Measurements from ENCODE around the gene CFAP92.

Gene CFAP92

DNA sequence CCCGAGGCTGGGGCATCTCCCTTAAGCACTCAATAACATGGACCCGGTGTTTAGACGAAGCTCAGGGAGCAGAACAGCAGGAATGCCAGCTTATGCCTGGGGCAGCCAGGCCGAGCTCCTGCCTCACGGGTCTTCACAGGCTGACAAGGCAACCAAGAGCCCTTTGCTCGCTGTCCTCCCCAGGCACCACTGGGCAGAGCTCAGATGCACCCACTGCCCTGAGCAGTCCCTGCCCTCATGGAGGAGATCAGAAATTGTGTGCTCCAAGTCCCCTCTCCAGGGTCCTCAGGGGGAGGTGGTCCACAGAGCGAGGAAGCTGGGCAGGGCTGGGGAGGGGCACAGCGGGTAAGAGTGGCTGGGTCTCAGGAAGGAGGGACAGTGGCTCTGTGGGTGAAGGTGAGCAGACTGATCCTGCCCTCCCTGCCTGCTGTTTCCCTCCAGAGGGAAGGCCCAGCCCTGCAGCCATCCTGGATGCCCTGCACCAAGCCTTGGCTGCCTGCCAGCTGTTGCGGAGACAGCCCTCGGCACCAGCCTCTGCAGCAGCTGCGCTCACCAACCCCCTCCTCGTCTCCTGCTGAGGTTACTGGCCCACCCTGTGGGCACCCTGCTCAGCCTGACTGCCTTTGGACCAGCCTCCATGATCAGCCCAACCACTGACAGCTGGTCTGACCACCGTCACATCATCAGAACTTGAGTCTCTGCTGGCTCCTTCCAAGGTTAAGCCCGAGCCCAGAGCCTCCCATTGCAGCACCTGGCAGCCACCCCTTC, 45.6 kb upstream of the CFAP92 start:
- no peak for TF ChIP-seq TAF1 (IDR thresholded peaks at IDR 0.05; ENCODE audit: borderline replicate concordance, insufficient read depth, low read length)
- no peak for TF ChIP-seq POLR2AphosphoS5 (IDR thresholded peaks at IDR 0.05; ENCODE audit: low read depth, low read length)
- TF ChIP-seq, protein P1, sequence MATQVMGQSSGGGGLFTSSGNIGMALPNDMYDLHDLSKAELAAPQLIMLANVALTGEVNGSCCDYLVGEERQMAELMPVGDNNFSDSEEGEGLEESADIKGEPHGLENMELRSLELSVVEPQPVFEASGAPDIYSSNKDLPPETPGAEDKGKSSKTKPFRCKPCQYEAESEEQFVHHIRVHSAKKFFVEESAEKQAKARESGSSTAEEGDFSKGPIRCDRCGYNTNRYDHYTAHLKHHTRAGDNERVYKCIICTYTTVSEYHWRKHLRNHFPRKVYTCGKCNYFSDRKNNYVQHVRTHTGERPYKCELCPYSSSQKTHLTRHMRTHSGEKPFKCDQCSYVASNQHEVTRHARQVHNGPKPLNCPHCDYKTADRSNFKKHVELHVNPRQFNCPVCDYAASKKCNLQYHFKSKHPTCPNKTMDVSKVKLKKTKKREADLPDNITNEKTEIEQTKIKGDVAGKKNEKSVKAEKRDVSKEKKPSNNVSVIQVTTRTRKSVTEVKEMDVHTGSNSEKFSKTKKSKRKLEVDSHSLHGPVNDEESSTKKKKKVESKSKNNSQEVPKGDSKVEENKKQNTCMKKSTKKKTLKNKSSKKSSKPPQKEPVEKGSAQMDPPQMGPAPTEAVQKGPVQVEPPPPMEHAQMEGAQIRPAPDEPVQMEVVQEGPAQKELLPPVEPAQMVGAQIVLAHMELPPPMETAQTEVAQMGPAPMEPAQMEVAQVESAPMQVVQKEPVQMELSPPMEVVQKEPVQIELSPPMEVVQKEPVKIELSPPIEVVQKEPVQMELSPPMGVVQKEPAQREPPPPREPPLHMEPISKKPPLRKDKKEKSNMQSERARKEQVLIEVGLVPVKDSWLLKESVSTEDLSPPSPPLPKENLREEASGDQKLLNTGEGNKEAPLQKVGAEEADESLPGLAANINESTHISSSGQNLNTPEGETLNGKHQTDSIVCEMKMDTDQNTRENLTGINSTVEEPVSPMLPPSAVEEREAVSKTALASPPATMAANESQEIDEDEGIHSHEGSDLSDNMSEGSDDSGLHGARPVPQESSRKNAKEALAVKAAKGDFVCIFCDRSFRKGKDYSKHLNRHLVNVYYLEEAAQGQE (IDR thresholded peaks at IDR 0.05; ENCODE audit: insufficient read depth in 1 of 2, low read depth in 2 of 2, low read length in 2 of 2): no peak
- TF ChIP-seq FOXP2 (optimal IDR thresholded peaks at IDR 0.05; ENCODE audit: borderline replicate concordance, extremely low read depth, extremely low read length, insufficient read depth): no peak
- no peak for TF ChIP-seq SIN3A (IDR thresholded peaks at IDR 0.05; ENCODE audit: borderline replicate concordance, insufficient read depth, low read length)

DNA sequence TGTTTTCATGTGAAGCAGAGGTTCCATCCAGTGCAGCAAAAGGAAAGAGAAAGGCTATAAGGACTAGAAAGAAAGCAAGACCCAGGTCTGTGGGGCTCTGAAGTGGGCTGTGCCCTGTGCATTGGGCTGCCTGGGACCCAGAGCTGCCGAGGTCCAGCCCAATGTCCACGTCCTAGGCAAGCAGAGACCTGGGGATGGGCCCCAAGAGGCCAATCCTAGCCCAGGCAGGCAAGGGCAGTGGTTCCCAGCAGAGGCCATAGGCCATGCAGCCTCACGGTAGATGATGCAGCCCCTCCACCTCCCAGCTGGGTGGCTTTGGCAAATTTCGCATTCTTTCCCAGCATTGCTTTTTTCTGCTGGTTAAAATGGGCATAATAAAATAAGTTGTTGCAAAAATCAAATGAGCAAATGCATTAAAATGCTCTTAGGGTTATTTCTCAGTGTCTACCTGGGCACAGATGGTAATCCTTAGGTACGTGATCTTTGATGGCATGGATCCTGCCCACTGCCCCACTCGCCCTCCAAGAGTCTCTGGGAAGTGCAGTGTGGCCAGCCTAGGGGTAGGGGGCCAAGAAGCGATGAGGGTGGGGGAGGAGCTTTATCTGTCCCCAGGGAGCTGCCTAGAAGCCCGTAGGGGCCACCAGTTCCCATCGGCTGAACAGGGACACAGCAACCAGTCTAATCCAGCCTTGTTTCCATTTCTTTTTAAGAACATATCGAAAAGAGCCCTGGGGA, 44.4 kb upstream of the CFAP92 start:
- TF ChIP-seq TAF1 (IDR thresholded peaks at IDR 0.05; ENCODE audit: borderline replicate concordance, insufficient read depth, low read length): no peak
- no peak for TF ChIP-seq POLR2AphosphoS5 (IDR thresholded peaks at IDR 0.05; ENCODE audit: low read depth, low read length)
- TF ChIP-seq, protein P1 (IDR thresholded peaks at IDR 0.05; ENCODE audit: insufficient read depth in 1 of 2, low read depth in 2 of 2, low read length in 2 of 2): no peak
- TF ChIP-seq SIN3A (IDR thresholded peaks at IDR 0.05; ENCODE audit: borderline replicate concordance, insufficient read depth, low read length): no peak
- TF ChIP-seq FOXP2 (optimal IDR thresholded peaks at IDR 0.05; ENCODE audit: borderline replicate concordance, extremely low read depth, extremely low read length, insufficient read depth): no peak

DNA sequence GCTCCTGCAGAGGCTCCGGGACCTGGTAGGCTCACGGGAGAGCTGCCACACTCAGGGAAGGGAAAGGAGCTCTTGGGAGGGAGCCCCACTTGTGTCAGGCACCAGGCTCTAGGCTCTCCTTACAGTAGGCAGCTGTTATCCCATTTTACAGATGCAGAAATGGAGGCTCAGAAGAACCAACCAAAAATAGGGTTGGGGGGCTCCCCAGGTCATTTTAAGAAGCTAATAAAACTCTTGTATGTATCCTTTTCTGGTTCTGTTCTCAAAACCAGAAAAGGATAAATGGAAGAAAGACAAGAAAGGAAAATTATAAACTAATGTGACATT, 43.2 kb upstream of the CFAP92 start:
- TF ChIP-seq FOXP2 (optimal IDR thresholded peaks at IDR 0.05; ENCODE audit: borderline replicate concordance, extremely low read depth, extremely low read length, insufficient read depth): no peak

DNA sequence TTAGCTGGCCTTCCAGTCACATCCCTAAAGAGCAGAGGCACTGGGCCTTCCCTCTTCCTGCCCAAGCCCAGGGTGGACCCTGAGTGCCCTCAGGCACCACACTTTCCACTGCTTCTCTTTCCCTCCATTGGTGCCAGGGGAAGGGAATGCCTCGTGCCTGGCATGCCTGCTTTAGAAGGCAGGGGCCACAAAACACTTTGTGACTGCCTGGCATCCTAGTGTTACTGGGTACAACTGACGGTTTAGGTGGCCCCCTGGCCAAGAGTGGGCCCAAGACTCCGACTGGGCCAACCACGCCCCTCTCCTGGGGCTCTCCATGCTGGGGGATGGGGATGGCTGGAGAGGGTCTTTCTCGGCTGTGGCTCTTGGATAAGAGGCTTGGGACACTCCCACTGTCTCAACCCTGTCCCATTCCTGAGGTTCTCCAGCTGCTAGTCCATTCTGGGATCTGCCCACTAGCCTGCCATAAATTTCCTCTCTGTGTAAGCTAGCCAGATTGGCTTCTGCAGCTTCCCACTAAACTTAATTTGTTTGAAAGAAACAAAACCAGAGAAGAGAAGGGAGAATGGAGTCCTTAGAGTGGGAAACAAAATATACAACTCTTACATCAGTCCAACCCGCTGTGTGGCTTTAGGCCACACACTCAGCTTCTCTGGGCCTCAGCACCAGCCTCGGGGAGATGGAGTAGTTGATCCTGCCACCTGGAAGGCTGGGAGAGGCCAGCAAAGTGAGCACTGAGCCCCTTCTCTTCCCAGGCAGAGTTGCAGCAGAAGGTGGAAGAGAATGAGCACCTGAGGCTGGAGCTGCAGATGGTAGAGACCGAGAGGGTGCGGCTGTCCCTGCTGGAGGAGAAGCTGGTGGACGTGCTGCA, 42.6 kb upstream of the CFAP92 start:
- TF ChIP-seq SIN3A (IDR thresholded peaks at IDR 0.05; ENCODE audit: borderline replicate concordance, insufficient read depth, low read length) (no peak), POLR2AphosphoS5 (IDR thresholded peaks at IDR 0.05; ENCODE audit: low read depth, low read length) (no peak), FOXP2 (optimal IDR thresholded peaks at IDR 0.05; ENCODE audit: borderline replicate concordance, extremely low read depth, extremely low read length, insufficient read depth) (no peak)

DNA sequence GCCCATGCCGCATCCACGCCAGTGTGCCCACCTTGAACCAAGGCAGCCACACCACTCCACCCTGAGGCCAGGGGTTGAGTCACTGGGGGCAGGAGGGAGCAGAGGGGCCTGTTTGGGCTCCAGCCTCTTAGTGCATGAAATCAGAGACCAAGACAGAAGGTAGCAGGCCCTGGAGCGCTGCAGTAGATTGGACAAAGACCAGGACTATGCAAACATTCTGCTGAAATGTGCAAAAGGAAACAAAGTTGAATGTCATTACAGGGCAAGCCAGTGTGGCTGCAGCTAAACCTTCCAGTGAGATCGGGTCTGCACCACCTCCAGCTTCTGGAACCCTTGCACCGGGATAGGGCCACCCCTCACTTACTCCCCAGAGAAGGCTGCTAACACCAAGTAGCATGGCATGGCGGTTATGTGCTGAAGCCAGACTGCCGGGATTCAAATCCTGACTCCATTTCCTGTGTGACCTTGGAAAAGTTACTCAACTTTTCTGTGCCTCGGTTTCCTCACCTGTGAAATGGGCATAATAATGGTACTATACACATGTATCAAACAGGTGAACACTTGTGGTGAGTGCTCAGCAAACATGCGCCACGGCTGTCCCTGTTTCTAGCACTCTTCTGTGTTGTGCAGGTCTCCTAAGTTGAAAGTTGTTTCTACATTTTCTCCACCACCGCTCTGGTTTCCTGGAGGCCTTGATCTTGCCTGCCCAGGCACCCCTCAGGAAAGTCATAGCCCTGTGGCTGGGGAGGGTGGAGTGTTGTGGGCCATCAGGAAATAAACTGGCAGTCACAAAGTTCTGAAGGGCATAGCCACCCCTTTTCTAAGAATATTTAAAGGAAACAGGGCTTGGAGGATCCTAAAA, 41.7 kb upstream of the CFAP92 start:
- TF ChIP-seq POLR2AphosphoS5 (IDR thresholded peaks at IDR 0.05; ENCODE audit: low read depth, low read length) (no peak), FOXP2 (optimal IDR thresholded peaks at IDR 0.05; ENCODE audit: borderline replicate concordance, extremely low read depth, extremely low read length, insufficient read depth) (no peak), SIN3A (IDR thresholded peaks at IDR 0.05; ENCODE audit: borderline replicate concordance, insufficient read depth, low read length) (no peak), TAF1 (IDR thresholded peaks at IDR 0.05; ENCODE audit: borderline replicate concordance, insufficient read depth, low read length) (no peak)
- TF ChIP-seq, protein P1 (IDR thresholded peaks at IDR 0.05; ENCODE audit: insufficient read depth in 1 of 2, low read depth in 2 of 2, low read length in 2 of 2): no peak

Data from PFSK-1 (cell line).